GM18498 (cell line): ENCODE measurements around the gene CLEC2A.

Experiments
- ATAC-seq: cut with Tn5 transposase; IDR thresholded peaks from one replicate; pipeline ENCODE4 v1.9.1; 2021; ENCODE audit warnings: mild to moderate bottlenecking, moderate library complexity; ENCODE audit not compliant: unreplicated experiment

Gene CLEC2A

DNA sequence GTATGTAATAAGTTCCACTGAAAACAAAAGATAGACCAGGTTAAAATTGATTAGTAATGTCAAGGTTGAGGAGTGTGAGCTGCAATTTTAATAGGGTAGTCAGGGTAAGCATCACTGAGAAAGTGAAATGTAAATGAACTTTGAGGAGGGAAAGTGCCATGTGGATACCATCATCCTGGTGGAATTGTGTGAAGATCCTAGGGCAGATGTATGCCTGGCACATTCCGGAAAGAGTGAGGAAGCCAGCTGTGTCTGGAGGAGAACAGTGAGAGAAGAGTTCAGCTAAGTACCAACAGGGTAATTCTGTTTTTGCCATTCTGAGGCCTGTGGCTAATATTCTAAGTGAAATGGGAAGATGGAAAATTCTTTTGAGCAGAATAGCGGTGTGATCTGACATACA, 2.9 kb upstream of the CLEC2A start:
- no peak for ATAC-seq

DNA sequence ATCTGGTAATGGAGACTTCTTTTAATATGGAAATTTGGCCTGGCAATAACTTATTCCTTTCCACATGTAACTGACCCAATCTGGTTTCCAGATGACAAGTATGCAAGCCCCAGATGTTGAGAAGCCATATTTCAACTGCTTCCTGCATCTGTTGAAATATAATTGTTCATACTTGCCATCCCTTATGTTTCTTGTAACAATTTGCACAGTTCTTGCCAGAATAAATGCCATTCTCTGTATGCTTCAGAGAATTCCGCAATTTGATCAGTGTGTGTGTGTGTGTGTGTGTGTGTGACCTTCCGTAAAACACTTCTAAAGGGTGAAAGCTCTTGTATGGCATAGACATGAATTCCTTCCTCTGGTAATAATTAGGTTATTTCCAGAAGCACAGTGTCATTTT, 1.8 kb upstream of the CLEC2A start:
- ATAC-seq: no peak

- ATAC-seq: no peak
Measured at GRCh38 chr12:9931245-9931644, 925 bp downstream of the CLEC2A start.

- ATAC-seq: no peak
Measured at GRCh38 chr12:9928607-9929006, 3.6 kb downstream of the CLEC2A start.

- no peak for ATAC-seq
Measured at GRCh38 chr12:9926876-9927275, 5.3 kb downstream of the CLEC2A start.

DNA sequence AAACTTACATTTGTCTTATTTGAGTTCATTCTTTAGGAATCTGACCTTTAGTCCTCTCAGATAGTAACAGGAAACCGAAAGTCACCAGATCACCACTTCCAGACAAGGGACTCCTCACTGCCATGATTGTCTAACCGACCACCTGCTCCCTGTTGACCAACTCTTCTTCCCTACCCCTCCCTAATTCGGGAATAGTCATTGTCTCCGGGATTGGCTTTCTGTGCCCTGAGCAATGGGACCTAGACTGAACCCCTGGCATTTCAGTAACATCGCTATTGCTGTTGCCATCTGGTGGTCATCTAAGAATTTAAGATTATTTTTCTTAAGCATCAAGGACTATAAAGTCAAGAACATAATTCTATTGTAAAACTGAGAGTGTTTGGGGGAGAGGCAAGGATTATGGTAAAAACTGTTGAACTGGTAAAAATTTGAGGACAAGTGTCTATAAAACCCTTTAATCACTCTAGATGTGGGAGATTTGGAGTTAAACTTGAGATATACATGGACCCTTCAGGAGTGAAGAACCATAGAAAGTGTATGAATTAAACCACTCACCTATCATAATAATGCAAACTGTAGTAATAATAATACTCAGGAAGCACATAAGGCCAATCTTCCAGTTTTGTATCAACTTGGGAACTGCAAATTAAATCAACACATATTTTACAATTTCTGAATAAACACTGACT, 6.3 kb downstream of the CLEC2A start:
- ATAC-seq: no peak

DNA sequence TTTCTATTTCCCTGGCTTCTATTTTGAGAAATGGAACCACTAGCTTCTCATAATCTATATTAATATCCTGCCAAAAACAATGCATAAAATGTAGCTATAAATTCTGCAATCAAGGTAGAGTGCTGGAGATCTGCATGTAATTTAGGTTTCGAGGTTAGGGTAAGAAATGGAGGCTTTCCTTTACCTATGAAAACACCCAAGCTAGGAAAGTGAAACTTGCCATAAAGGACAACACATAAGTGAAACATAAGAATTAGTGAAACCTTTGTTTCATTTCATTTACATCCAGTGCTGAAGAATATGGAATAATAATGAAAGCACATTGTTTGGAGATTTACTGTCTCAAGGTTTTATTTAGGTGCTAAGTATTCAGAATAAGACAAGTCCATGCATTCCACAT, 9.7 kb downstream of the CLEC2A start:
- ATAC-seq: no peak

DNA sequence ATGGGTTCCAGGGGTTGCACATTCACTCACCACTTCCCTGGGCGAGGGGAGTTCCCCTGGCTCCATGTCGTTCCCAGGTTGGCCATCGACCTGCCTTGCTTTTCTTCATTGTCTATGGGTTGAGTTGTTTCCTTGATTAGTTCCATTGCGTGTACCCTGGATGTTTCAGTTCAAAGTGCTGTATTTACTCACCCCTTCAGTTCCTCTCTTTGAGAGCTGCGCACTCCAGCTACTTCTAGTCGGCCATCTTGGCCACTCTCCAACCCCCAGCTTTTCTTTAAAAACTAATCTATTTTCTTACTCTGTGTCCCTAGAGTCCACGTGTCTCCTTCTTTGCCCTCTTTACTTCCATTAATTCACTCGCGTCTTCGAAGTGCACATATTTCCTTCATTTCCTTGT, 11.7 kb downstream of the CLEC2A start:
- no peak for ATAC-seq

GRCh38 chr12:9919443-9919842, 12.7 kb downstream of the CLEC2A start:
- ATAC-seq: no peak

GRCh38 chr12:9911708-9912107, 20.5 kb downstream of the CLEC2A start:
- no peak for ATAC-seq

- no peak for ATAC-seq
Measured at GRCh38 chr12:9910716-9911421, 21.3 kb downstream of the CLEC2A start.

- no peak for ATAC-seq
Measured at GRCh38 chr12:9909724-9910123, 22.4 kb downstream of the CLEC2A start.

- no peak for ATAC-seq
Measured at GRCh38 chr12:9908350-9908749, 23.8 kb downstream of the CLEC2A start.

DNA sequence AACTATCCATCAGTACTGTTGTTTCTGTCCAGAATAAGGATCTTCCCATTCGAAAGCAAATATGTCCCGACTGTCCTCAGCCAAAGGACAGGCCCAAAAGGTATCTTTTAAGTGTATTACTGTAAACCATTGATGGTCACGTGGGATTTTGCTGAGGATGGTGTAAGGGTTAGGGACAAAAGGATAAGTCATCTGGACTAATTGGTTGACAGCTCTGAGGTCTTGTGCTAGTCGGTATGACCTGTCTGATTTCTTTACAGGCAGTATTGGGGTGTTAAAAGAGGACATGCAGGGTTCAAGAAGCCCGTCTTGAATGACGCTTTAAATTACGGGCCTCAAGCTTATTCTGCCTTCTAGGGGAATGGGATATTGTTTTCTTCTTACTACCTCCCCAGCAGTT, 24.4 kb downstream of the CLEC2A start:
- ATAC-seq: no peak

DNA sequence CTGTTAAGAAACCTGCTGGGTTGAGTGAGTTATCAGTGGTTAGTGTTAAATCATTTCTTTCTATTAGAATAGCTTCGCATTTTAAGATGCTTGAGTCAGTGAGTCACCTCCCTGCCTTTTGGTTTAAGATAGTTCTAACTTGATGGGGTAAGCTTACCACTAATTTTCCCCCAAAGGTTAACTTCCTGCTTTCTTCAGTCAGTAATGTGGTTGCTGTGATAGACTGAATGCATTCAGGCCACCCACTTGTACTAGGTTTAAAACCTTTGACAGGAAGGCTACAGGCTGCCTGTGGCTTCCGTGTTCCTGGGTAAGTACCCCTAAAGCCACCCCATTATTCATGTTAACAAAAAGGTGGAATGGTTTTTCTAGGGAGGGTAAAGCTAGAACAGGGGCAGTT, 25.3 kb downstream of the CLEC2A start:
- no peak for ATAC-seq

DNA sequence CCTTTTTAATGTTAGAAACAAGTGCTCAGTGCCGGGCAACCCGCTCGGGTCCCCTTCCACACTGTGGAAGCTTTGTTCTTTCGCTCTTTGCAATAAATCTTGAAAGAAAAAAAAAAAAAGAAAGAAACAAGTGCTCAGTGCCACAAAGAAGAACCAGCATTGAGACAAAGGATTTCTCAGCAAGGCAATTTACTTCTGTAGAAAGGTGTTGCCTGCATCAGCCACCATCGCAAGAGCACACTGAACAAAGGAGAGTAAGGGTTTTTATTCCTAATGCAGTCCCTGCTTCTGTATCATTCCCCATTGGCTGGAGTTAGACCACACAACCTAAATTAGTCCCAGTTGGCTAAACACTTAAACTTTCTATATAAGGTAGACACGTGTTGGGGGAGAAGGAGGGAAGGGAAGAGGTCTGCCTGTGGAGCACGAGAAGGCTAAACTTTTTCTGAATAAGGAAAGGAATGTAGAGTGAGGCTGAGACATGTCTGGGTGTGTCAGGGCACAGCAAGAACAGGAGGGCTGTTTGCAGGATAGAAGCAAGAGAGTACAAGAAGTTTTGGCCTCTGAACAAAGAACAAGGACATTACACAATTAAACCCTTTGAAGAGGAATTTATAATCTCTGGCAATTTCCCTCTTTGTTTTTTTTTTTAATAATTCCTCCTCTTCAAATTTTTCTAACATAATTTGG, 29.5 kb downstream of the CLEC2A start:
- no peak for ATAC-seq

DNA sequence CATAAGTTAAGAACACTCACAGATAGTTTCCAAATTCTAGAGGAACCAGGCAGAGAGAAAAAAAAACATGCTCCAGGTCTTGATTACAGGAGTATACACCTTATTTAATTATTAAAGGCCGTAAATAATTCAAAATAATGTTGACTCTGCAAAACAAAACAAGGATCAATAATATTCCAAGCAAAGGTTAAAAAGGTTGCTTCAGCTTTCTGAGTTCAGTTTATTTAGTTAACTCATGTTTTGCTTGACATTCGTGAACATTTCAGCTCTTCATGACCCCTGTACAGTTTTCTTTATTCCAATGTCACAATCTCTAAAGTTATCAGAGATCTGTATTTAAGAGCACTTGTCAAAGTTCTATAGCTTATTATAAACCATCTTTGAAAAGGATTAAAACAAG, 31.2 kb downstream of the CLEC2A start:
- no peak for ATAC-seq

- no peak for ATAC-seq
Measured at GRCh38 chr12:9899209-9899608, 33.0 kb downstream of the CLEC2A start.

DNA sequence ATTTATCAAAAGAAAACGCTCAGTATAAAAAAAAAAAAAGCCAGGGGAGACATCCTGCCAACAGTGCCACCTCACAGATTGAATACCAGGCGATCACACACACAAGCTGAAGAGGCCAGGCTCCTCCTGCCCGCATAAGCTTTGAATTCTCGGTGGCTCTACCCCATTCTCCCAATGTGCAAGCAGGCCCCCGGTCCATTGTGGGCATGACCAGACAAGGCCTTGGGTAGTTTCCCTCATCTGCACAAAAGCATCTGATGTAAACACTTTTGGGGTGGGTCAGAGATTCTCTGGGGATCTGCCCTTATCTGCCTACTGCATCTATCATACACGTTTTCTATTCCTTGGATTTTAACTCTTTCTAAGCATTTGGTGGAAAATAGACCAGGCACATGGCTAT, 34.6 kb downstream of the CLEC2A start:
- no peak for ATAC-seq

GRCh38 chr12:9895215-9895971, 36.8 kb downstream of the CLEC2A start:
- ATAC-seq: no peak

- no peak for ATAC-seq
Measured at GRCh38 chr12:9888665-9889273, 43.4 kb downstream of the CLEC2A start.
